CD4-positive, alpha-beta T cell treated with Interferon gamma for 1 hour (primary cell): ENCODE results near the gene CCDC88C.

Experiments
- DNase-seq: peaks from one replicate; pipeline ENCODE4 v3.0.0-alpha.2; 2020

Gene CCDC88C

DNA sequence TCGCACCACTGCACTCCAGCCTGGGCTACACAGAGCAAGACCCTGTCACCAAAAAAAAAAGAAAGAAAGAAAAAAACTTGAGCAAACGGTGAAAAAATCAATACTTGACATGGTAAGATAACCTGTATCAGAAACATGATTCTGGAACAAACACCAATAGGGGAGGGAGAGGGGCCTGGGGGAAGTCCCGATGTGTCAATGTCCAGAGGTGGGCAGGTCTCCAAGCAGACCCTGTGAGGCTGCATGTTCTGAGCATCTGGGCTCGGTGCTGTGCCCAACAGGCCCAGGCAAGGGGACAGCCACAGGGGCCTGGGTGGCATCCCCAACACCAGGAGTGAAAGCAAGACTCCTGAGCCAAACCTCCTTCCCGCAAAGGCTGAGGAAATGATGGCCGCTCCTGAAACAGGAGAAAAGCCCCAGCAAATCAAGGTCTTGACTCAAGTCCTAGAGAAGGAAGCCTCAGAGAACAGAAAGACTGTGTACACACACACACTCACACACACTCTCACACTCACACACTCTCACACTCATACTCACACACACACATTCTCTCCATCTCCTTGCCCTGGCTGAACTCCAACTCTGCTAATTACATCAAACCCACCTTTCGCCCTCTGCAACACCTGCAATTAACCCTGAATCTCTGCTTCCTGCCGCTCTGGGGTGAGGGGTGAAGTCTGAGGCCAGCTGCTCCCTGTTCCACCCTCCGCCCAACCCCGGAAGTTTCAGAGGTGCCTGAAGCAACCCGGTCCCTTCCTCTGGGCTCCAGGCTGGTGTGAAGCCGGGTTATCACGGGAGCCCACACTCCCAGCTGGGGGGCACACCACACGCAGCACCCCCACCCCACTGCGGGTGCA, 20.4 kb downstream of the CCDC88C start:
- peak; percentile 48 for DNase-seq

DNA sequence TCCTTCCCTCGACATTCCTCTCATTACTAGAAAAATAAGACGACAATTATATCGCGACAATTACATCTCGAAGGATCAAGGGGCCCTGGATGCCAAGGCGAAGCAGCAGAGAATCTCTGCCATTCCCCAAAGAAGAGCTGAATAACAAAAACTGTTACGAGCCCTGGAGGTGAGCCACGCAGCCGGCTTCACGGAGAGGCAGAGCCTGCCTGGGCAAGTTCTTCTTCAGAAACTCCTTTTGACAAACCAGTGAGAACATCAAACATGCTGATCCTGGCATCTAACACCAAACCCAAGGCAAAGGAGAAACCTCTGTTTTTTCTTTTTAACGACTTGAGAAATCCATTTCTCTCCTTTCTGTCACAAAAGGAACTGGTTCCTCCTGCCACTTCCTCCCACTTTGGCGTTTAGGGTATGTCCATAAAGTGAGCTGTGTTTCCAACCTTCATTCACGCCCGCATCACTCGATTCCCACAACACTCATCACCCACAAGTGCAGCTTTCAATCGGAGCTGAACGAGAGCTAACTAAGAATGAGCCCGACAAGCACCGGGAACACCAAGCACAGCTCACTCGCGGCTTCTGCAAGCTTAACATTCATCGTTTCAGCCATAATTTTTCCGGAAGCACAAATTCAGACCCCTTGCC, 21.5 kb downstream of the CCDC88C start:
- no peak for DNase-seq

GRCh38 chr14:91395466-91395865, 22.2 kb downstream of the CCDC88C start:
- no peak for DNase-seq

GRCh38 chr14:91394105-91395081, 23.2 kb downstream of the CCDC88C start:
- no peak for DNase-seq

- DNase-seq: peak; percentile 62
Measured at GRCh38 chr14:91392623-91393303, 24.9 kb downstream of the CCDC88C start.

DNA sequence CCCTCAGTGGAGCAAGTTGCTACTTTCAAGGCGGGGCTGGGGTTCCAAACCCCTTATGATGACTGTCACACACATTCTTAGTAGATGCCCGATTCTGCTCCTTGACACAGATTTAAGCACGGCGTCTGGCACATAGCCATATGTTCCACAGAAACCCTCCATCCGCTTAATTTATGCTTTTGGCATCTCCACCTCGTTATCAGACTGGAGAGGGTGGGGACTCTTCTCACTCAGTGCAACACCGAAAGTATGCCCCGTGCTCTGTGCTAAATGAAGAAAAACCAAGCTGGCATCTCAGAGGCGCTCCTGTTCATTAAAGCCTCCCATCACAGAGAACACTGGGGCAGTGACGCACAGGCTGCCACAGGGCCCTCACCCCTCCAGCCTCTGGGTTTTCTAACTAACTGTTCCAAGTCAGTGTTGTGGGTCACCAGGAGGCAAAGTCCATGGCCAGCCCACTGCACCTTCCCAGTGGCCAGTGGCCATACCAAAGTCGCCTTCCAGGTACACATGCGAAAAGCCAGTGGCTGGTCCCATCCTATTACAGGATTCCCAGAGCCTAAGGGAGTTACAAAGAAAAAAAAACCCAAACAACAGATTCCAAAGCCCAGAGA, 27.3 kb downstream of the CCDC88C start:
- DNase-seq: no peak

DNA sequence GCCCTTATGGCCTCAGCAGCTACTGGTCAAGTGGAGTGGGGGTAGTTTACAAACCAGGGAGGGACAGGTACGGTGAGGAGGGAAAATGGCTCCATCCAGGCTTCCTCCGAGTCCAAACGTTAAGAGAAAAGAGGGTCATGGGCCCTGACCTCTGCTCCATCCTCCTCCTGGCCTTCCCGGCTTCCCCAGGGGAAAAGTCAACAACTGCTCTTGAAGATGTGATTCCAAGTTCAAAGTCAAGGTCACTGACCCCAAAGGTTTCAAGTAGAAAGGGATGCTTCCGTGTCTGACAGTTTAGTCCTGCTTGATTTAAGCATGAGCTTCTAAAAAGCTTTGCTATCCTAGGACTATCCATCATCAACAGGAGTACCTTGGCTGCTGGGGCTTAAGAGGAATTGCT, 28.5 kb downstream of the CCDC88C start:
- DNase-seq: no peak

GRCh38 chr14:91388551-91388975, 29.1 kb downstream of the CCDC88C start:
- peak; percentile 53 for DNase-seq

GRCh38 chr14:91387951-91388381, 29.7 kb downstream of the CCDC88C start:
- no peak for DNase-seq

- DNase-seq: no peak
Measured at GRCh38 chr14:91387169-91387835, 30.3 kb downstream of the CCDC88C start.

- no peak for DNase-seq
Measured at GRCh38 chr14:91385697-91386096, 31.9 kb downstream of the CCDC88C start.

- DNase-seq: no peak
Measured at GRCh38 chr14:91385224-91385623, 32.4 kb downstream of the CCDC88C start.

GRCh38 chr14:91383439-91383838, 34.2 kb downstream of the CCDC88C start:
- no peak for DNase-seq

DNA sequence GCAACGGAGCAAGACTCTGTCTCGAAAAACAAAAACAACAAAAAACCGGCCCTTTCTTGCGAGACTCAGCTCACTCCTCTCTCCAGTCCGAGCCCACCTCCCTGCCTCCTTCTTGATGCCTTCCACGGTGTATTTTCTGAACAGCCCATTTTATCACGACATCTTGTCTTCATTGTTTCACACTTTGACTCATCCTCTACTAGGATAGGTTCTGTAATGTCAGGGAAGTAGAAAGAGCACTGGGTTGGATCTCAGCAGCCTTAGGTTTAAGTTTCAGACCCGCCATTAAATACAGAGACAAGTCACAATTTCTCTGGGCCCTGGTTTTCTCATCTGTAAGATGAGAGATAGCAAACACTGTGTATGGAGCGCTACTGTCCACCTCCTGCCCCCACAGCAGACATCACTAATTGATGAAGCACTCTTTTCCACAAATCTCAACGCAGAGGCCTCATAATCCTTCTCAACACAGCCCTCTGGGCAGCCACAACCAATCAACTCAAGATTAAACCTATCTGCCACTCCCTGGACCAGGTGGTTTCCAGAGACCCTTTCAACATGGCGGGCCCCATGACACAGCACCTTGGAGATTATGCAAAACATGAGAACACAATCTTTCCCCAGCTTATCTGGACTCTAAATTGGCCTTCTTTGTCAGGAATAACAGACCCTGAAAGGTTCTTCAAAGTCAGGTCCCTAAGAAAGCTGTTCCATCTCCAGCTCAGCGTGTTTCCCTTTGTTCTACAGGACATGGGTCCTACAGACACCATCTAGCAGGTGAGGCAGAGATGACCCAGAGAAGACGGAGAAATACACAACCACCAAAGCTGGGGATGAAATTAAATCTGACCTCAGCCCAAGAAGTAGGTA, 35.6 kb downstream of the CCDC88C start:
- no peak for DNase-seq

DNA sequence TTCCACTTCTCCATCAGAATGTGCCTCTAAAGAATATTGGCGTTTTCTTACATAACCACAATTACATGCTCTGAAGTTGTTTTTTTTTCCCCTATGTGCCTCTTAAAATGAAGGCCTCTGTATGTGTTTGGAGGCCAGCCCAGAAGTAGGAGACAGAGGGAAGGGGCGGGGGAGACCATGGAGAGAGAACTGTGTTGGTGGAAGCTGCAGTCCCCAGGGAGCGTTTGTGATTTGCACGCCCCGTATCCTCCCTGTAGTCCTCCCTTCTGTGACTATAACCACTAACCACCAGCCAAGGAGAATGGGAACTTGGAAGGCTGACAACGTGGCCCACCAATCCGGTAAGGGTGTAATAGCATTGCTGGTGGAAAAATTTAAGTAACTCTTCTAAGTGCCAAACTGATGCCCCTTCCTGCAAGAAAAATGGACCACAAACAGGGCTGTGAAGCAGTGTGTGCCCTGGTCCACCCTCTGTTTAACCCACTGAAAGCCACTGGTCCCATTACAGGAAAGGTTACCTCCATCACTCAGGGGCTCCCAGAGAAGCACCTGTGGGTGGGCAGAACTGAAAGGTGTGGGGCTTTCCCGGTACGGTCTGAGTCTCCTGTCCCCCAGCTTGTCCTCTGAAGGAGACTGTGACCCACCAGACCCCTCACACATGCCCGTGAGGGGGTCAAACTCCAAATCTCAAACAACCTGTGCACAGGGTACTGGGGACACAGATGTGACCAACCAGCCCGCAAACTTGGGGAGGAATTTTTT, 36.8 kb downstream of the CCDC88C start:
- no peak for DNase-seq

DNA sequence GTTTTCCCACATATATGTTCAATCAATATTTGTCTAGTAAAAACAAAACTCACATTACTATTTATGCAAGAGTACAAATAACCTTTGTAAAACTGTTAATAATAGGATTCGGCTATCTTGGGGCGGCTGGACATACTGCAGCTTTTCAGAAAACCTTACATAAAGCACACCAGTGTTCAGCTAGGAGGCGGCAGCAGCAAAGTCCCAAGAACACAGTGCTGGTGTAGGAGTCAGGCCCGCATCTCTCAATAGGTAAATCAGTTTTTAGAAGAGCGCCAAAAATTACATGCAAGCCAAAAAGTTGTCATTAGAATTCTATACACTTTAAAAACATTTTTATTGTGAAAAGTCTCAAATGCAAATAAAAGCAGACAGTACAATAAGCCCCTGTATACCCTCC, 37.5 kb downstream of the CCDC88C start:
- DNase-seq: no peak

- no peak for DNase-seq
Measured at GRCh38 chr14:91379579-91379932, 38.1 kb downstream of the CCDC88C start.

- no peak for DNase-seq
Measured at GRCh38 chr14:91378930-91379578, 38.6 kb downstream of the CCDC88C start.
